Liver (tissue), 9 donors: Measurements from ENCODE around the gene PCGF6. TPM values are rescaled to one million over a fixed set of nuclear protein-coding genes. Genes with fewer than 3 reads are reported as not detected.

Experiments
- DNase-seq: peaks from one replicate; pipeline ENCODE4 v3.0.0-alpha.2; 2017; ENCODE audit warnings: low spot score
- H3K27ac ChIP-seq, 2 donors: one replicate each; pipeline ENCODE4 v1.7.0; 2013; ENCODE audit warnings: inconsistent platforms in 2 of 2, low read length in 2 of 2, control low read depth in 1 of 2, low read depth in 1 of 2, mild to moderate bottlenecking in 1 of 2
- H3K27me3 ChIP-seq, 4 donors: one replicate each; pipeline versions ENCODE4 v1.6.1 to v1.7.0; 2013; ENCODE audit warnings: low read length in 3 of 4, inconsistent platforms in 1 of 4, mild to moderate bottlenecking in 1 of 4, moderate library complexity in 1 of 4; ENCODE audit not compliant: control insufficient read depth in 4 of 4, insufficient read depth in 4 of 4
- H3K36me3 ChIP-seq, 4 donors: one replicate each; pipeline versions ENCODE4 v1.6.1 to v1.7.0; 2013; ENCODE audit warnings: low read length in 3 of 4, mild to moderate bottlenecking in 3 of 4, low read depth in 1 of 4, moderate library complexity in 1 of 4; ENCODE audit not compliant: control insufficient read depth in 4 of 4, insufficient read depth in 3 of 4
- H3K4me1 ChIP-seq, 4 donors: one replicate each; pipeline versions ENCODE4 v1.6.1 to v1.7.0; 2013; ENCODE audit warnings: low read length in 3 of 4, mild to moderate bottlenecking in 3 of 4, moderate library complexity in 1 of 4; ENCODE audit not compliant: control insufficient read depth in 4 of 4, insufficient read depth in 4 of 4
- H3K4me3 ChIP-seq, 3 donors: one replicate each; pipeline versions ENCODE4 v1.6.1 to v1.7.0; 2013; ENCODE audit warnings: low read length in 3 of 3, control low read depth in 1 of 3, low read depth in 1 of 3, mild to moderate bottlenecking in 1 of 3
- H3K9ac ChIP-seq, 2 donors: one replicate each; pipeline ENCODE4 v1.7.0; 2013; ENCODE audit warnings: low read length in 2 of 2, mild to moderate bottlenecking in 2 of 2, moderate library complexity in 2 of 2, control low read depth in 1 of 2, low read depth in 1 of 2
- H3K9me3 ChIP-seq, 4 donors: one replicate each; pipeline versions ENCODE4 v1.6.1 to v1.7.0; 2013; ENCODE audit warnings: low read length in 3 of 4; ENCODE audit not compliant: control insufficient read depth in 4 of 4
- EGR1 ChIP-seq, 2 donors: IDR thresholded peaks; 2 replicates each; pipeline ENCODE4 v1.6.1; 2016 to 2018; ENCODE audit warnings: antibody characterized with exemption in 2 of 2, low read depth in 2 of 2
- FOXA1 ChIP-seq: IDR thresholded peaks from 2 replicates; pipeline ENCODE4 v1.6.1; 2016; ENCODE audit warnings: antibody characterized with exemption
- FOXA2 ChIP-seq: IDR thresholded peaks from 2 replicates; pipeline ENCODE4 v1.6.1; 2016; ENCODE audit warnings: antibody characterized with exemption
- GABPA ChIP-seq, 2 donors: IDR thresholded peaks in 1 of 2; conservative IDR thresholded peaks in 1 of 2; 2 replicates each; pipeline ENCODE4 v1.6.1; 2016; ENCODE audit warnings: antibody characterized with exemption in 2 of 2, mild to moderate bottlenecking in 1 of 2, moderate library complexity in 1 of 2
- HNF4A ChIP-seq, 2 donors: conservative IDR thresholded peaks; 2 replicates each; pipeline ENCODE4 v1.6.1; 2016; ENCODE audit warnings: antibody characterized with exemption in 2 of 2, mild to moderate bottlenecking in 2 of 2
- HNF4G ChIP-seq: IDR thresholded peaks from 2 replicates; pipeline ENCODE4 v1.6.1; 2016; ENCODE audit warnings: antibody characterized with exemption
- JUND ChIP-seq, 2 donors: IDR thresholded peaks; 2 replicates each; pipeline ENCODE4 v1.6.1; 2016; ENCODE audit warnings: antibody characterized with exemption in 2 of 2
- RAD21 ChIP-seq, 2 donors: IDR thresholded peaks; 2 replicates each; pipeline ENCODE4 v1.6.1; 2016; ENCODE audit warnings: antibody characterized with exemption in 2 of 2, mild to moderate bottlenecking in 2 of 2
- RXRA ChIP-seq, 2 donors: IDR thresholded peaks; 2 replicates each; pipeline ENCODE4 v1.6.1; 2017 to 2018; ENCODE audit warnings: antibody characterized with exemption in 2 of 2, mild to moderate bottlenecking in 1 of 2
- TAF1 ChIP-seq: conservative IDR thresholded peaks from 2 replicates; pipeline ENCODE4 v1.6.1; 2016; ENCODE audit warnings: antibody characterized with exemption, mild to moderate bottlenecking
- YY1 ChIP-seq: IDR thresholded peaks from 2 replicates; pipeline ENCODE4 v1.6.1; 2016; ENCODE audit warnings: antibody characterized with exemption, mild to moderate bottlenecking
- WGBS: extraction: QIAGEN DNeasy Blood & Tissue Kit; methylation state at CpG from one replicate; pipeline ENCODE4 v1.1.7; 2013; 5-methylcytosine and 5-hydroxymethylcytosine counted together
- polyA plus RNA-seq, 2 donors: library from polyadenylated mRNA; stranded (reverse) in 1 of 2; unstranded in 1 of 2; fragments of 200-250 nt in 1 of 2; fragments of >200 nt in 1 of 2; fragmentation: Nextera tagmentation in 1 of 2; extraction: Ambion mirVana in 1 of 2; gene quantifications; one replicate each; pipeline versions ENCODE4 v1.2.1 to v1.2.3, GENCODE V29; 2013 to 2015
- total RNA-seq, 2 donors: library from RNA; depleted of rRNA; stranded (reverse); fragments of >200 nt; gene quantifications; one replicate each; pipeline ENCODE4 v1.2.3, GENCODE V29; 2014
- TF ChIP-seq, protein P1 (sequence below): IDR thresholded peaks from 2 replicates; pipeline ENCODE4 v1.6.1; 2016; ENCODE audit warnings: antibody characterized with exemption
- TF ChIP-seq, protein P2 (sequence below): fragments of 150-350 bp; IDR thresholded peaks from 2 replicates; pipeline ENCODE4 v1.5.1; 2017; ENCODE audit warnings: improper control_type of control experiment, low read depth, low read length; ENCODE audit not compliant: missing input control
- TF ChIP-seq, protein P3 (sequence below): IDR thresholded peaks from 2 replicates; pipeline ENCODE4 v1.6.1; 2016; ENCODE audit warnings: antibody characterized with exemption
- TF ChIP-seq, protein P4 (sequence below): IDR thresholded peaks from 2 replicates; pipeline ENCODE4 v1.6.1; 2016; ENCODE audit warnings: antibody characterized with exemption, mild to moderate bottlenecking
- donor health status: healthy.
- donor health status: healthy.
- donor health status: healthy.
- donor health status: healthy.
- donor health status: healthy.

The PCGF6 gene
- total and polyA plus RNA-seq, 4 donors, result 5.3 to 8.0 (median 6.2) TPM

DNA sequence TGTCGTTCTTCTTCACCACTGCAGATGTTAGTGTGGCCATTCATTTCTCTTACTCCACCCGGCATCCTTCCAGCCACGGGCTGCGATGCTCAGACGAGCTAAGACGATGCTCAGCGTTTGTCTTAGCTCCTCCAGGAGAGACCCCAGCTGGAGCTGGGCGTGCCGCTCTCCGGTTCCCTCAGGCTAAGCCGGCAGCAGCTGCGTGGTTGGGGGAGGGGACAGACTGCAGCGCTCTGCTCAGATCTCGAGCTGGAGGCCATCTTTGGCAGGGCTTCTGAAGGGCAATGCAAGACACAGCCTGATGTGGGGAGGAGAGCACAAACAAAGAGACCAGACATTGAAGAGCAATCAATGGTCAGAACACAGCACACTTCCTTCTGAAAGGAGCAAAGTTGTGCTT lies 69.2 kb downstream of the PCGF6 start:
- 3% methylated on average over 14 of the region's 14 CpGs for WGBS
- Histone ChIP-seq H3K9ac (no peak overlapping the region), H3K27ac (no peak overlapping the region), H3K36me3 (no peaks in the 10 kb centered on the region), H3K27me3 (peaks cover 0 to 13% (median 3%) of the 10 kb centered on the region in 4 donors), H3K9me3 (no peaks in the 10 kb centered on the region), H3K4me1 (peaks cover 5 to 14% (median 9%) of the 10 kb centered on the region in 4 donors), H3K4me3 (no peak overlapping the region)
- TF ChIP-seq RXRA (IDR thresholded peaks at IDR 0.05), result no peak
- no peak for TF ChIP-seq EGR1 (IDR thresholded peaks at IDR 0.05; ENCODE audit: low read depth in 2 of 2)
- no peak for TF ChIP-seq GABPA (IDR thresholded peaks at IDR 0.05 in 1 of 2, conservative IDR thresholded peaks at IDR 0.05 in 1 of 2)
- TF ChIP-seq, protein P1, sequence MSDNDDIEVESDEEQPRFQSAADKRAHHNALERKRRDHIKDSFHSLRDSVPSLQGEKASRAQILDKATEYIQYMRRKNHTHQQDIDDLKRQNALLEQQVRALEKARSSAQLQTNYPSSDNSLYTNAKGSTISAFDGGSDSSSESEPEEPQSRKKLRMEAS, result no peak
- TF ChIP-seq HNF4G, result no peak
- DNase-seq, result no peak

DNA sequence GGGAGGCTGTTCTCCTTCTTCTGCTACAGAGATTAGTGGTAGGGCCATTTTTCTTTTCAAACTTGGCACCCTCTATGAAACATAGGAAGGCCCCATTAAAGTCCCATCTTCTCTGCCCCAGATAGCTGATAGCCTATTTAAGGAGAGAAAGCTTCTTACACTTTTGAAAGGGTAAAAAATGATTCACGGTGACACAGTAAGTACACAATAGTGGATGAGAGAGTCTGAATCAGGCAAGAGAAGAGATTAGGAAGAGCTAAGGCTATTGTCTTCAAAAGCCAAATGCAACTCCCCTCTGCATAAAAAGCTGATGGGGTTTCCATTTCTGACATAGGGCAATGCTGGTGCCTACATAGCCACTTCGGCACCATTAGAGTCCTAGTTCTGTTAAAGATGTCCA lies 70.4 kb downstream of the PCGF6 start:
- H3K27me3 ChIP-seq, result peaks cover 3 to 13% (median 6%) of the 10 kb centered on the region in 4 donors
- H3K27ac ChIP-seq, result no peak overlapping the region
- no peaks in the 10 kb centered on the region for H3K36me3 ChIP-seq
- WGBS, result 84% methylated on average over 2 of the region's 2 CpGs
- no peak overlapping the region for H3K9ac ChIP-seq
- peaks cover 5 to 14% (median 9%) of the 10 kb centered on the region in 4 donors for H3K4me1 ChIP-seq
- no peak for TF ChIP-seq YY1
- TF ChIP-seq TAF1, result no peak
- TF ChIP-seq, protein P2, sequence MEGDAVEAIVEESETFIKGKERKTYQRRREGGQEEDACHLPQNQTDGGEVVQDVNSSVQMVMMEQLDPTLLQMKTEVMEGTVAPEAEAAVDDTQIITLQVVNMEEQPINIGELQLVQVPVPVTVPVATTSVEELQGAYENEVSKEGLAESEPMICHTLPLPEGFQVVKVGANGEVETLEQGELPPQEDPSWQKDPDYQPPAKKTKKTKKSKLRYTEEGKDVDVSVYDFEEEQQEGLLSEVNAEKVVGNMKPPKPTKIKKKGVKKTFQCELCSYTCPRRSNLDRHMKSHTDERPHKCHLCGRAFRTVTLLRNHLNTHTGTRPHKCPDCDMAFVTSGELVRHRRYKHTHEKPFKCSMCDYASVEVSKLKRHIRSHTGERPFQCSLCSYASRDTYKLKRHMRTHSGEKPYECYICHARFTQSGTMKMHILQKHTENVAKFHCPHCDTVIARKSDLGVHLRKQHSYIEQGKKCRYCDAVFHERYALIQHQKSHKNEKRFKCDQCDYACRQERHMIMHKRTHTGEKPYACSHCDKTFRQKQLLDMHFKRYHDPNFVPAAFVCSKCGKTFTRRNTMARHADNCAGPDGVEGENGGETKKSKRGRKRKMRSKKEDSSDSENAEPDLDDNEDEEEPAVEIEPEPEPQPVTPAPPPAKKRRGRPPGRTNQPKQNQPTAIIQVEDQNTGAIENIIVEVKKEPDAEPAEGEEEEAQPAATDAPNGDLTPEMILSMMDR, result no peak
- H3K9me3 ChIP-seq, result no peaks in the 10 kb centered on the region
- no peak overlapping the region for H3K4me3 ChIP-seq
- DNase-seq, result no peak

DNA sequence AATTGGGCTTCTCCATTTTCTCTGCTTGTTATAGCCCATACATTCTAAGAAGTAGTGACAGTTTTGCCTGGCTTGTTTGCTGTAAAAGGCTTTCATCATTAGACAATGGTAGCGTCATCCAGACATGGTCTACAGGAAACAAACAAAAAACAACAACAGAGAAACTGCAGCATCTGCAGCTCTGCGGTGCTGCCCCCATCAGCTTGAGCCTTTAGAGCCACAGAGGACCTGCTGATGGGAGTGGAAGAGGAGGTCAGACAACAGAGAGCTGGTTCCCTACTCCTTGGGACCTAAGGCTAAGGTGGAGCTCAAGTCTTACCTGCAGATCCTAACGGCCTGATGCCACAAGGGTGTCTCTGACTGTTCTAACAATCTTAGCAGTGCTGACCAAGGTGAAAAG lies 70.9 kb downstream of the PCGF6 start:
- no peak overlapping the region for H3K27ac ChIP-seq
- no peaks in the 10 kb centered on the region for H3K9me3 ChIP-seq
- DNase-seq, result no peak
- no peaks in the 10 kb centered on the region for H3K36me3 ChIP-seq
- TF ChIP-seq JUND (IDR thresholded peaks at IDR 0.05) (no peak), FOXA2 (no peak), HNF4G (no peak), RAD21 (IDR thresholded peaks at IDR 0.05) (no peak), HNF4A (conservative IDR thresholded peaks at IDR 0.05) (no peak), EGR1 (IDR thresholded peaks at IDR 0.05; ENCODE audit: low read depth in 2 of 2) (no peak), FOXA1 (no peak), YY1 (no peak), GABPA (IDR thresholded peaks at IDR 0.05 in 1 of 2, conservative IDR thresholded peaks at IDR 0.05 in 1 of 2) (no peak)
- TF ChIP-seq, protein P3, sequence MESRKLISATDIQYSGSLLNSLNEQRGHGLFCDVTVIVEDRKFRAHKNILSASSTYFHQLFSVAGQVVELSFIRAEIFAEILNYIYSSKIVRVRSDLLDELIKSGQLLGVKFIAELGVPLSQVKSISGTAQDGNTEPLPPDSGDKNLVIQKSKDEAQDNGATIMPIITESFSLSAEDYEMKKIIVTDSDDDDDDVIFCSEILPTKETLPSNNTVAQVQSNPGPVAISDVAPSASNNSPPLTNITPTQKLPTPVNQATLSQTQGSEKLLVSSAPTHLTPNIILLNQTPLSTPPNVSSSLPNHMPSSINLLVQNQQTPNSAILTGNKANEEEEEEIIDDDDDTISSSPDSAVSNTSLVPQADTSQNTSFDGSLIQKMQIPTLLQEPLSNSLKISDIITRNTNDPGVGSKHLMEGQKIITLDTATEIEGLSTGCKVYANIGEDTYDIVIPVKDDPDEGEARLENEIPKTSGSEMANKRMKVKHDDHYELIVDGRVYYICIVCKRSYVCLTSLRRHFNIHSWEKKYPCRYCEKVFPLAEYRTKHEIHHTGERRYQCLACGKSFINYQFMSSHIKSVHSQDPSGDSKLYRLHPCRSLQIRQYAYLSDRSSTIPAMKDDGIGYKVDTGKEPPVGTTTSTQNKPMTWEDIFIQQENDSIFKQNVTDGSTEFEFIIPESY, result no peak
- TF ChIP-seq, protein P2, result no peak
- TF ChIP-seq, protein P4, sequence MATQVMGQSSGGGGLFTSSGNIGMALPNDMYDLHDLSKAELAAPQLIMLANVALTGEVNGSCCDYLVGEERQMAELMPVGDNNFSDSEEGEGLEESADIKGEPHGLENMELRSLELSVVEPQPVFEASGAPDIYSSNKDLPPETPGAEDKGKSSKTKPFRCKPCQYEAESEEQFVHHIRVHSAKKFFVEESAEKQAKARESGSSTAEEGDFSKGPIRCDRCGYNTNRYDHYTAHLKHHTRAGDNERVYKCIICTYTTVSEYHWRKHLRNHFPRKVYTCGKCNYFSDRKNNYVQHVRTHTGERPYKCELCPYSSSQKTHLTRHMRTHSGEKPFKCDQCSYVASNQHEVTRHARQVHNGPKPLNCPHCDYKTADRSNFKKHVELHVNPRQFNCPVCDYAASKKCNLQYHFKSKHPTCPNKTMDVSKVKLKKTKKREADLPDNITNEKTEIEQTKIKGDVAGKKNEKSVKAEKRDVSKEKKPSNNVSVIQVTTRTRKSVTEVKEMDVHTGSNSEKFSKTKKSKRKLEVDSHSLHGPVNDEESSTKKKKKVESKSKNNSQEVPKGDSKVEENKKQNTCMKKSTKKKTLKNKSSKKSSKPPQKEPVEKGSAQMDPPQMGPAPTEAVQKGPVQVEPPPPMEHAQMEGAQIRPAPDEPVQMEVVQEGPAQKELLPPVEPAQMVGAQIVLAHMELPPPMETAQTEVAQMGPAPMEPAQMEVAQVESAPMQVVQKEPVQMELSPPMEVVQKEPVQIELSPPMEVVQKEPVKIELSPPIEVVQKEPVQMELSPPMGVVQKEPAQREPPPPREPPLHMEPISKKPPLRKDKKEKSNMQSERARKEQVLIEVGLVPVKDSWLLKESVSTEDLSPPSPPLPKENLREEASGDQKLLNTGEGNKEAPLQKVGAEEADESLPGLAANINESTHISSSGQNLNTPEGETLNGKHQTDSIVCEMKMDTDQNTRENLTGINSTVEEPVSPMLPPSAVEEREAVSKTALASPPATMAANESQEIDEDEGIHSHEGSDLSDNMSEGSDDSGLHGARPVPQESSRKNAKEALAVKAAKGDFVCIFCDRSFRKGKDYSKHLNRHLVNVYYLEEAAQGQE, result no peak
- peaks cover 5 to 12% (median 9%) of the 10 kb centered on the region in 4 donors for H3K4me1 ChIP-seq
- peaks cover 3 to 13% (median 7%) of the 10 kb centered on the region in 4 donors for H3K27me3 ChIP-seq
- no peak overlapping the region for H3K4me3 ChIP-seq
- no peak overlapping the region for H3K9ac ChIP-seq
- WGBS, result 57% methylated on average over 3 of the region's 3 CpGs
